ENCODE measurements around the gene BTBD18.

Gene BTBD18

DNA sequence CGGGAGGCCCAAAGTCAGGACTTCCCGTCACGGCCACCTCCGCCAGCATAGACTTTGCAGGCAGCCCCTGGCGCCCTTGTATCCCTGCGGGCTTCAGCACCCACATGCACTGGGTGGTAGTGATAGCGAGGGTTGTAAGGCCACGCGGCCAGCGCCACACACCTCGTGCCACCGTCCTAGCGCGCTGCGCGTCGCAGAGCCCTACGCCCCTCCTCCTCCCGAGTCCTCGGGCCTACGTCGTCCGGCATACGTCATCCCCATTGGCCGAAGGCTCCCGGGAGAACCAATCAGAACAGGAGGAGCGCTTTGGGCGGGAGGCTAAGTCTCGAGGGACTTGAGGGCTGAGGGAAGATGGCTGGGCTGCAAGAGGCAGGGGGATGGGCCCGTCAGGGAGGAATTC, 1.3 kb upstream of the BTBD18 start:
- Histone ChIP-seq H3K36me3 (replicated peaks) (no peaks in the 10 kb centered on the region), H3K27ac (no peak overlapping the region), H3K4me3 (ENCODE audit: low read depth, low read length) (no peak overlapping the region), H3K27me3 (replicated peaks) (no peaks in the 10 kb centered on the region)
- in situ Hi-C loops (cut with HindIII; ENCODE audit: low pct_ligation_motif_present, low sequenced_read_pairs): no loop called here
- TF ChIP-seq, protein P1, sequence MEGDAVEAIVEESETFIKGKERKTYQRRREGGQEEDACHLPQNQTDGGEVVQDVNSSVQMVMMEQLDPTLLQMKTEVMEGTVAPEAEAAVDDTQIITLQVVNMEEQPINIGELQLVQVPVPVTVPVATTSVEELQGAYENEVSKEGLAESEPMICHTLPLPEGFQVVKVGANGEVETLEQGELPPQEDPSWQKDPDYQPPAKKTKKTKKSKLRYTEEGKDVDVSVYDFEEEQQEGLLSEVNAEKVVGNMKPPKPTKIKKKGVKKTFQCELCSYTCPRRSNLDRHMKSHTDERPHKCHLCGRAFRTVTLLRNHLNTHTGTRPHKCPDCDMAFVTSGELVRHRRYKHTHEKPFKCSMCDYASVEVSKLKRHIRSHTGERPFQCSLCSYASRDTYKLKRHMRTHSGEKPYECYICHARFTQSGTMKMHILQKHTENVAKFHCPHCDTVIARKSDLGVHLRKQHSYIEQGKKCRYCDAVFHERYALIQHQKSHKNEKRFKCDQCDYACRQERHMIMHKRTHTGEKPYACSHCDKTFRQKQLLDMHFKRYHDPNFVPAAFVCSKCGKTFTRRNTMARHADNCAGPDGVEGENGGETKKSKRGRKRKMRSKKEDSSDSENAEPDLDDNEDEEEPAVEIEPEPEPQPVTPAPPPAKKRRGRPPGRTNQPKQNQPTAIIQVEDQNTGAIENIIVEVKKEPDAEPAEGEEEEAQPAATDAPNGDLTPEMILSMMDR (IDR thresholded peaks at IDR 0.05; ENCODE audit: low read depth, low read length, missing control alignments): no peak
- no peak for DNase-seq

DNA sequence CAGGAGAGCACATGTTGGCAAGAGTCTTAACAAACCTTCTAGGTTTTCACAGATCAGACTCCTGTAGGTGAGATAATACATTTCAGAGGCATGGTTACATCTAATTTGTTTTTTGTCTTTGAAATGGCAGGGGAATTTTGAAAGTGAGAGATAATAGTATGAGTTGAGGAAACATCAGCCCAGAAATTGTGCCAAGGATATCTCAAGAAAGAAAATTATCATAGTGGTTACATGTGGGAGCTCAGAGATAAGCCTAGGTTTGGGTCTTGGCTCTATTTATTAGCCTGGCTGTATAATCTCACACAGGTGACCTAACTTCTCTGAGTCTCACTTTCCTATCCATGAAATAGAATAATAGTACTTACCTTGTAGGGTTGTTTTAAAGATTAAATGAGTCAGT, 443 bp downstream of the BTBD18 start:
- Histone ChIP-seq H3K36me3 (replicated peaks) (no peaks in the 10 kb centered on the region), H3K27me3 (replicated peaks) (no peaks in the 10 kb centered on the region), H3K27ac (no peak overlapping the region), H3K4me3 (ENCODE audit: low read depth, low read length) (no peak overlapping the region)
- in situ Hi-C loops (cut with HindIII; ENCODE audit: low pct_ligation_motif_present, low sequenced_read_pairs): no loop called here
- TF ChIP-seq, protein P1 (IDR thresholded peaks at IDR 0.05; ENCODE audit: low read depth, low read length, missing control alignments): no peak
- DNase-seq: no peak

DNA sequence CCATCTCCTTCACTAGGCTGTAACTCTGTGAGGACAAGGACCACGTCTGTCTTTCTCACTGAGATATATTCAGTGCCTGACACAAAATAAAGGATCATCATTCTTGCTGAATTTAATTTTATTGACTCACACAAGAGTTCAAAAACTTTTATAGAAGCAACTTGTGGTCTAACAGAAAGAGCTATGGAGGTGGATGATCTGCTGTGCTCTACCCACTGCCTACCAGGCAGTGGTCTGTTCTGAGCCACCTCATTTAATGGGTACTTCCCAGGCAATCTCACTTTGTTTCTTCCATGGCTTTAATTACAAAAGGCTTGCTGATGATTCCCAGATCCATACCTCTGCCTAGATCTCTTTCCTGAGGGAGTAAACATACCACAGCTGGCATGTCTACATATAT, 4.7 kb downstream of the BTBD18 start:
- in situ Hi-C loops (cut with HindIII; ENCODE audit: low pct_ligation_motif_present, low sequenced_read_pairs): no loop called here
- no peaks in the 10 kb centered on the region for H3K27me3 ChIP-seq (replicated peaks)

DNA sequence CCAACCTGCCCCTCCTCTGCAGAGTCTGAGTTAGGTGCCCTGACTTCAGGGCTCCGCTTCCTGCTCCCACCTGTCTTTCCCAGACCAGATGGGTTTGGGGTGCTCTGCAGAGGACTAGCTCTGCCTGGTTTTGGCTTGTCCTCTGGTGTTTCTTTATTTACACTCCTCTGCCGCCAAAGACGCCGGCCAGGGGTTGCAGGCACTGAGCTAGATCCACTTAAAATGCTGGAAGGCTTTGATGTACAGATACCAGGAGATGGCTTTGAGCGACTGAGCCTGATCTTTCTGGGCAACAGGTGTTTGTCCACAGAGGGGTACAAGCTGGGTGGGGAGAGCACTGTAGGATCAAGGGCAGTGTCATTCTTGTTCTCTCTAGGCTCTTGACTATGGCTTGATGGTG, 6.4 kb downstream of the BTBD18 start:
- Histone ChIP-seq H3K4me3 (ENCODE audit: low read depth, low read length) (no peak overlapping the region), H3K27me3 (replicated peaks) (no peaks in the 10 kb centered on the region), H3K27ac (no peak overlapping the region), H3K36me3 (replicated peaks) (peaks cover 27% of the 10 kb centered on the region)
- TF ChIP-seq, protein P1 (IDR thresholded peaks at IDR 0.05; ENCODE audit: low read depth, low read length, missing control alignments): no peak
- DNase-seq: no peak
- in situ Hi-C loops (cut with HindIII; ENCODE audit: low pct_ligation_motif_present, low sequenced_read_pairs): no loop called here

More for the DNA sequence above, 4.7 kb downstream of the BTBD18 start:
- DNase-seq: no peak
- H3K36me3 ChIP-seq (replicated peaks): peaks cover 24% of the 10 kb centered on the region
- TF ChIP-seq, protein P1 (IDR thresholded peaks at IDR 0.05; ENCODE audit: low read depth, low read length, missing control alignments): no peak
- H3K27ac ChIP-seq: no peak overlapping the region
- H3K4me3 ChIP-seq (ENCODE audit: low read depth, low read length): no peak overlapping the region

DNA sequence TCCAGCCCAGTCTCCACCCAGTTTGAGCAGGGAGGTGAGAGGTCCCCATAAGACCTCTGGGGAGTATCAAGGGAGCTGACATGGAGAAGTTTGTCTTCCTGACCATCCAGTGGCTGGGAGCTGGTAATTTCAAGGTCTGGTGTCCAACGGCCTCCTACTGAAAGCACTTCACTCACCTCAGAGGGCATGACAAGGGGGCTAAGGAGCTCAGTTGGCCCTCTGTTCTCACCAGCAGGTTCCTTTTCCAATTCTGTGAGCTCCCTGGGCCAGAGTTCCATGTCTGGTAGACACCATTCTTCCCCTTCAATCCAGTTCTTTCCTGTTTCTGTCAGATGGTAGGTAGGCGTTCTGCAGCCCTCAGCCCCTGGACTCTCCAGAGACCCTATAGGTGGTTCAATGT, 7.3 kb downstream of the BTBD18 start:
- TF ChIP-seq, protein P1 (IDR thresholded peaks at IDR 0.05; ENCODE audit: low read depth, low read length, missing control alignments): no peak
- Histone ChIP-seq H3K36me3 (replicated peaks) (peaks cover 27% of the 10 kb centered on the region), H3K27me3 (replicated peaks) (no peaks in the 10 kb centered on the region), H3K4me3 (ENCODE audit: low read depth, low read length) (no peak overlapping the region), H3K27ac (no peak overlapping the region)
- in situ Hi-C loops (cut with HindIII; ENCODE audit: low pct_ligation_motif_present, low sequenced_read_pairs): no loop called here
- DNase-seq: no peak

DNA sequence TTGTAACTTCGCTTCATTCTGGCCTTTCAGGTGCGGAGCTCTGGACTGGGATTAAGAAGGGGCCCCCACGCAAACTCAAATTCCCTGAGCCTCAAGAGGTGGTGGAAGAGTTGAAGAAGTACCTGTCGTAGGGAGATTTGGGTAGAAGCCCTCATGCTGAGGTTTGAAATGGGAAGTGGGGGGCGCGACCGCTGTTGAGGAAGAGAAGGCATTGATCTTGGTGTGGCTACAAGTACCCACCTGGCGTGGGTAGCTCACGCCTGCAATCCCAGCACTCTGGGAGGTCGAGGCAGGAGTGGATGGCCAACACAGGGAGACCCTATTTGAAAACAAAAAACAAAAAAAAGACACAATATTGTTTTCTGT, 9.5 kb downstream of the BTBD18 start:
- H3K27ac ChIP-seq: peak overlapping the region; percentile 74
- in situ Hi-C loops (cut with HindIII; ENCODE audit: low pct_ligation_motif_present, low sequenced_read_pairs): no loop called here
- DNase-seq: no peak
- H3K4me3 ChIP-seq (ENCODE audit: low read depth, low read length): peak overlapping the region; percentile 92
- TF ChIP-seq, protein P1 (IDR thresholded peaks at IDR 0.05; ENCODE audit: low read depth, low read length, missing control alignments): no peak
- H3K27me3 ChIP-seq (replicated peaks): no peaks in the 10 kb centered on the region
- H3K36me3 ChIP-seq (replicated peaks): peaks cover 37% of the 10 kb centered on the region

Measured in brain microvascular endothelial cell (primary cell).